ENCODE data around the gene NUP54.
A peak's percentile ranks its signal among the peaks of the same experiment; 100 is the strongest.

Gene NUP54

DNA sequence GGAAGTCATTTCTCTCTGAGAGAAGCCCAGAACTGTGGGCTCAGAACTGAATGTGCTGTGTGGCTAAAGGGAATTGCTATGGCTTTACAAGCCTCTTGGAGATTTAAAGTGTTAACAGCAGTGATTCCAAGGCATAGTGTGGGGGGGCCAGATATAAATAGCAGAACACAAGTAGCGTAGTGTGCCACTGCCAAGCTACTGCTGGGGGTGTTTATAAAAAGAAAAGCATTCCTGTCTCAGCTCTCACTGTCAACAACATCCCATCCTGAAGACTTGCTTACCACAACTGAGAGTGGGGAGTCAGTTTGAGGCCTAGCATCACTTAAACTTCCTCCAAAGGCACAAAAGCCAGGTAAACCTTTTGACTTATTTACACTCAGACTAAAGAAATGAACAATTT, 73.7 kb downstream of the NUP54 start, which contains the start of gene ART3:
TSS of gene ART3 (plus strand) at position 242 of the 400 bp plus-strand sequence. CDS start 1,181 bp downstream, outside the sequence.
- Histone ChIP-seq H3K27me3 (ENCODE audit: low read length) (no peaks in the 10 kb centered on the region), H3K9ac (ENCODE audit: low read length) (no peak within 1 kb of the TSS), H3K79me2 (ENCODE audit: insufficient read depth, low read length) (no peaks in the 10 kb centered on the region), H3K4me3 (ENCODE audit: insufficient read depth, low read length, poor library complexity, severe bottlenecking) (no peak within 1 kb of the TSS), H3K27ac (ENCODE audit: low read depth, low read length) (no peak within 1 kb of the TSS), H3K9me3 (ENCODE audit: insufficient read depth, low read length) (no peaks in the 10 kb centered on the region), H4K20me1 (ENCODE audit: low read depth, low read length) (no peaks in the 10 kb centered on the region), H3K9me2 (replicated peaks; ENCODE audit: insufficient read depth, low read length) (no peaks in the 10 kb centered on the region), H3K4me2 (ENCODE audit: low read depth, low read length, poor library complexity, severe bottlenecking) (no peak within 1 kb of the TSS), H3F3A (ENCODE audit: insufficient read depth) (no peaks in the 10 kb centered on the region), H2AFZ (ENCODE audit: low read depth, low read length, severe bottlenecking) (no peak within 1 kb of the TSS), H3K36me3 (ENCODE audit: low read length) (no peaks in the 10 kb centered on the region)
- TF ChIP-seq EZH2phosphoT487 (conservative IDR thresholded peaks at IDR 0.05; ENCODE audit: low read length) = no peak
- TF ChIP-seq, protein P1, sequence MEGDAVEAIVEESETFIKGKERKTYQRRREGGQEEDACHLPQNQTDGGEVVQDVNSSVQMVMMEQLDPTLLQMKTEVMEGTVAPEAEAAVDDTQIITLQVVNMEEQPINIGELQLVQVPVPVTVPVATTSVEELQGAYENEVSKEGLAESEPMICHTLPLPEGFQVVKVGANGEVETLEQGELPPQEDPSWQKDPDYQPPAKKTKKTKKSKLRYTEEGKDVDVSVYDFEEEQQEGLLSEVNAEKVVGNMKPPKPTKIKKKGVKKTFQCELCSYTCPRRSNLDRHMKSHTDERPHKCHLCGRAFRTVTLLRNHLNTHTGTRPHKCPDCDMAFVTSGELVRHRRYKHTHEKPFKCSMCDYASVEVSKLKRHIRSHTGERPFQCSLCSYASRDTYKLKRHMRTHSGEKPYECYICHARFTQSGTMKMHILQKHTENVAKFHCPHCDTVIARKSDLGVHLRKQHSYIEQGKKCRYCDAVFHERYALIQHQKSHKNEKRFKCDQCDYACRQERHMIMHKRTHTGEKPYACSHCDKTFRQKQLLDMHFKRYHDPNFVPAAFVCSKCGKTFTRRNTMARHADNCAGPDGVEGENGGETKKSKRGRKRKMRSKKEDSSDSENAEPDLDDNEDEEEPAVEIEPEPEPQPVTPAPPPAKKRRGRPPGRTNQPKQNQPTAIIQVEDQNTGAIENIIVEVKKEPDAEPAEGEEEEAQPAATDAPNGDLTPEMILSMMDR (IDR thresholded peaks at IDR 0.05; ENCODE audit: insufficient read depth, low read length, poor library complexity, severe bottlenecking) = no peak

DNA sequence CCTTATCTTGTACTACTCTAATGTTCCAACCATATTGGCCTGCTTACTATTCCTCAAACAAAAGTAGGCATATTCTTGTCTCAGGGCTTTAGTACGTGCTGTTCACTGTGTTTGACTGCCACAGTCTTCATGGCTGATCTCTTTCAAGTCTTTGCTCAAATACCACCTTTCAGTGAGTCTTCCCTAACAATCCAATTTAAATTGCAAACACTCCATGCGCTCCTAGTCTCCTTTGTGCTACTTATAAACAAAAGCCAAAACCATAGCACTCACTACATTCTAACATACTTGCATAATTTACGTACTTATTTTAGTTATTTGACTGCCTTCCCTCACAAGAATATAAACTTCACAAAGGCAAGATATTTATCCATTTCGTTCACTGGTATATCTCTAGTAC, 75.4 kb downstream of the NUP54 start:
- no peak overlapping the region for H3K27ac ChIP-seq (ENCODE audit: low read depth, low read length)
- H3K36me3 ChIP-seq (ENCODE audit: low read length) = no peaks in the 10 kb centered on the region
- no peaks in the 10 kb centered on the region for H3K9me2 ChIP-seq (replicated peaks; ENCODE audit: insufficient read depth, low read length)
- no peaks in the 10 kb centered on the region for H3K27me3 ChIP-seq (ENCODE audit: low read length)
- no peak overlapping the region for H3K4me3 ChIP-seq (ENCODE audit: insufficient read depth, low read length, poor library complexity, severe bottlenecking)
- H3K9me3 ChIP-seq (ENCODE audit: insufficient read depth, low read length) = no peaks in the 10 kb centered on the region
- H3K4me2 ChIP-seq (ENCODE audit: low read depth, low read length, poor library complexity, severe bottlenecking) = no peak overlapping the region
- H2AFZ ChIP-seq (ENCODE audit: low read depth, low read length, severe bottlenecking) = no peak overlapping the region
- TF ChIP-seq EZH2phosphoT487 (conservative IDR thresholded peaks at IDR 0.05; ENCODE audit: low read length) = no peak
- TF ChIP-seq, protein P1 (IDR thresholded peaks at IDR 0.05; ENCODE audit: insufficient read depth, low read length, poor library complexity, severe bottlenecking) = no peak
- H3K79me2 ChIP-seq (ENCODE audit: insufficient read depth, low read length) = no peaks in the 10 kb centered on the region
- H4K20me1 ChIP-seq (ENCODE audit: low read depth, low read length) = no peaks in the 10 kb centered on the region
- H3F3A ChIP-seq (ENCODE audit: insufficient read depth) = no peaks in the 10 kb centered on the region
- H3K9ac ChIP-seq (ENCODE audit: low read length) = no peak overlapping the region

DNA sequence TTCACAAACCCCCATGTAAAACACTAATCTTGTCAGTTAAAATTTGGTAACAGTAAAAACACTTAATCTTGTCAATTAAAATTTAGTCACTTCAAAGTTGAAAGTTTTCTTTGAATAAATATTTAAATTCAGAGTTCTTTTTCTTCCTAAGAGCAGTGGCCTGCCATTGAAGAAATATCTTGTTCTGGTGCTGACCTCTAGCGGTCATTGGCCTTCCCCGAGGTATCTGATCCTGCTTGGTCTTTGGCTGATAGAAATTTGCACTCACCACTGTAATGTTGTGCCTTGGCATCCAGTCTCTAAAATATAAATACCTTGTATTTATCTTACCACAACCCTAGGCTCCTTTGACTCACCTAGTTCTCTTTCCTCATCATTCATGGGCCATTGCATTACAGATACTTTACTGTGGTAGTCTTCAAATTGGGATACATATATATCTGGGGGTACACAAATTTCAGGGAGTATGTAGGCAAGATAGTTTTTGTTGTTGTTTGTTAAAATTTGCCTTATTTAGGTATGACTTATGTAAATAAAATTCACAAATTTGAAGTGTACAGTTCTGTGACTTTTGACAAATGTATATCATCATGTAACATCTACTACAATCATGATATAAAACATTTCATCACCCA, 80.4 kb downstream of the NUP54 start:
- no peak overlapping the region for H3K4me2 ChIP-seq (ENCODE audit: low read depth, low read length, poor library complexity, severe bottlenecking)
- H3K9me2 ChIP-seq (replicated peaks; ENCODE audit: insufficient read depth, low read length) = no peaks in the 10 kb centered on the region
- no peaks in the 10 kb centered on the region for H3K36me3 ChIP-seq (ENCODE audit: low read length)
- no peak overlapping the region for H2AFZ ChIP-seq (ENCODE audit: low read depth, low read length, severe bottlenecking)
- TF ChIP-seq EZH2phosphoT487 (conservative IDR thresholded peaks at IDR 0.05; ENCODE audit: low read length) = no peak
- TF ChIP-seq, protein P1 (IDR thresholded peaks at IDR 0.05; ENCODE audit: insufficient read depth, low read length, poor library complexity, severe bottlenecking) = peak; percentile 33
- no peaks in the 10 kb centered on the region for H3K9me3 ChIP-seq (ENCODE audit: insufficient read depth, low read length)
- no peaks in the 10 kb centered on the region for H3F3A ChIP-seq (ENCODE audit: insufficient read depth)
- no peak overlapping the region for H3K27ac ChIP-seq (ENCODE audit: low read depth, low read length)
- H3K79me2 ChIP-seq (ENCODE audit: insufficient read depth, low read length) = no peaks in the 10 kb centered on the region
- no peak overlapping the region for H3K9ac ChIP-seq (ENCODE audit: low read length)
- no peak overlapping the region for H3K4me3 ChIP-seq (ENCODE audit: insufficient read depth, low read length, poor library complexity, severe bottlenecking)
- H3K27me3 ChIP-seq (ENCODE audit: low read length) = no peaks in the 10 kb centered on the region
- no peaks in the 10 kb centered on the region for H4K20me1 ChIP-seq (ENCODE audit: low read depth, low read length)

Measured in SU-DHL-6 (cell line).